CD4-positive, alpha-beta memory T cell (primary cell): ENCODE results near the gene TAS2R41. TPM values are rescaled to one million over a fixed set of nuclear protein-coding genes. Genes with fewer than 3 reads are reported as not detected.

Source experiments
- CTCF ChIA-PET: fragments of 350-600 bp; sonication (Branson Sonifier 250); formaldehyde crosslinking; loops from one replicate; lab custom pipeline; 2021; ENCODE audit warnings: inconsistent platforms; ENCODE audit not compliant: partially characterized antibody; lab: Charles Lee
- POLR2A ChIA-PET: fragments of 350-600 bp; sonication (Branson Sonifier 250); formaldehyde crosslinking; loops from one replicate; lab custom pipeline; 2021; ENCODE audit not compliant: partially characterized antibody; lab: Charles Lee
- DNase-seq, 5 donors: peaks; one replicate each; pipeline versions ENCODE4 v3.0.0 to v3.0.0-alpha.2; 2020 to 2022; ENCODE audit warnings: mixed read lengths in 1 of 5
- H3K27ac ChIP-seq: one replicate; pipeline ENCODE4 v1.7.0; 2013; ENCODE audit warnings: low read depth, low read length
- H3K27me3 ChIP-seq: 2 replicates; pipeline ENCODE4 v1.7.0; 2013; ENCODE audit warnings: mild to moderate bottlenecking, low read length, moderate library complexity; ENCODE audit not compliant: insufficient read depth
- H3K36me3 ChIP-seq: 2 replicates; pipeline ENCODE4 v1.7.0; 2013; ENCODE audit warnings: mild to moderate bottlenecking, low read length, moderate library complexity; ENCODE audit not compliant: insufficient read depth
- H3K4me1 ChIP-seq: 2 replicates; pipeline ENCODE4 v1.7.0; 2013; ENCODE audit warnings: mild to moderate bottlenecking, low read length, moderate library complexity; ENCODE audit not compliant: insufficient read depth
- H3K4me3 ChIP-seq, 2 donors: one replicate each; pipeline ENCODE4 v1.7.0; 2013; ENCODE audit warnings: low read length in 2 of 2, mild to moderate bottlenecking in 1 of 2
- H3K9me3 ChIP-seq, 2 donors: one replicate each; pipeline ENCODE4 v1.7.0; 2013; ENCODE audit warnings: low read length in 2 of 2, control low read depth in 1 of 2; ENCODE audit not compliant: control insufficient read depth in 1 of 2
- H3K27ac Mint-ChIP-seq, 7 donors: one replicate each; pipeline ENCODE4 v1.8.0; 2020 to 2021; ENCODE audit warnings: mixed read lengths in 7 of 7, mild to moderate bottlenecking in 6 of 7, inconsistent platforms in 3 of 7, moderate library complexity in 3 of 7
- H3K27me3 Mint-ChIP-seq, 2 donors: one replicate each; pipeline ENCODE4 v1.8.0; 2020 to 2021; ENCODE audit warnings: mixed read lengths in 2 of 2
- H3K36me3 Mint-ChIP-seq, 2 donors: one replicate each; pipeline ENCODE4 v1.8.0; 2020 to 2021; ENCODE audit warnings: mixed read lengths in 2 of 2, inconsistent platforms in 1 of 2, mild to moderate bottlenecking in 1 of 2
- H3K4me1 Mint-ChIP-seq, 4 donors: one replicate each; pipeline ENCODE4 v1.8.0; 2020 to 2021; ENCODE audit warnings: mixed read lengths in 4 of 4, mild to moderate bottlenecking in 1 of 4
- H3K4me3 Mint-ChIP-seq, 8 donors: one replicate each; pipeline ENCODE4 v1.8.0; 2020 to 2021; ENCODE audit warnings: mixed read lengths in 8 of 8, mild to moderate bottlenecking in 7 of 8, moderate library complexity in 6 of 8, inconsistent platforms in 3 of 8
- H3K9me3 Mint-ChIP-seq, 8 donors: one replicate each; pipeline ENCODE4 v1.8.0; 2020 to 2021; ENCODE audit warnings: mixed read lengths in 8 of 8, mild to moderate bottlenecking in 5 of 8, inconsistent platforms in 3 of 8, moderate library complexity in 1 of 8
- intact Hi-C: fragments of 100-400 bp; cut with micrococcal nuclease; formaldehyde crosslinking; loops from one replicate; pipeline ENCODE4 v1.15.1; 2023
- polyA plus RNA-seq, 2 donors: library from polyadenylated mRNA; unstranded; fragments of 300-500 nt; fragmentation: Illumina TruSeq; gene quantifications; one replicate each; pipeline ENCODE4 v1.2.3, GENCODE V29; 2021
- total RNA-seq, 2 experiments: library from RNA; stranded (reverse); gene quantifications; one replicate each; pipeline ENCODE4 v1.2.3, GENCODE V29; 2021

The TAS2R41 gene, protein sequence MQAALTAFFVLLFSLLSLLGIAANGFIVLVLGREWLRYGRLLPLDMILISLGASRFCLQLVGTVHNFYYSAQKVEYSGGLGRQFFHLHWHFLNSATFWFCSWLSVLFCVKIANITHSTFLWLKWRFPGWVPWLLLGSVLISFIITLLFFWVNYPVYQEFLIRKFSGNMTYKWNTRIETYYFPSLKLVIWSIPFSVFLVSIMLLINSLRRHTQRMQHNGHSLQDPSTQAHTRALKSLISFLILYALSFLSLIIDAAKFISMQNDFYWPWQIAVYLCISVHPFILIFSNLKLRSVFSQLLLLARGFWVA
- total RNA-seq (under 1 TPM; 0.61 to 0.73 TPM), polyA plus RNA-seq (not detected)

DNA sequence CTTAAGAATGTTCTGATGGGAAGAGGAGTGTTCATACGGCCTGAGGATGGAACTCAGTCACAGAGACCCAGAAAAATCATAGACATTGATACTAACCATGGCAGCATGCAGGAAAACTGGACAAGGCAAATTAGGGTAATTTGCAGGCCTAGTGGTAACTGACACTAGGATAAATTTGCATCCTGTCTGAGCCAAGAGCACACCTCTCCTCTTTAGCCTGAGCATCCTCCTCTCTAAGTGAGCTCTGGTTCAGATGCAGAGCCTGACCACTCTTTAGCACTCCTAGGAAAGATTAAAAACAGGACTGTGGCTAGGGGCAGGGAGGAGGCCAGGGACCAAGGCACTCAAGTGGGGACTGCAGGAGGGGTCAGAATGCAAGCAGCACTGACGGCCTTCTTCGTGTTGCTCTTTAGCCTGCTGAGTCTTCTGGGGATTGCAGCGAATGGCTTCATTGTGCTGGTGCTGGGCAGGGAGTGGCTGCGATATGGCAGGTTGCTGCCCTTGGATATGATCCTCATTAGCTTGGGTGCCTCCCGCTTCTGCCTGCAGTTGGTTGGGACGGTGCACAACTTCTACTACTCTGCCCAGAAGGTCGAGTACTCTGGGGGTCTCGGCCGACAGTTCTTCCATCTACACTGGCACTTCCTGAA is at the start of gene TAS2R41:
Gene TAS2R41, plus strand, starts transcription at position 373 of the 650 bp plus-strand sequence. Its CDS starts 0 bp downstream, at position 373.
- H3K36me3 Mint-ChIP-seq, result peaks cover 0 to under 1% of the 10 kb centered on the region in 2 donors
- H3K4me1 Mint-ChIP-seq, result peaks cover 10 to 30% (median 17%) of the 10 kb centered on the region in 4 donors
- ChIA-PET CTCF (interaction anchor here (1.3 kb wide), 1 partner anchor 10 kb away, joined by 3 read pairs; no protein-coding TSS in a partner anchor), POLR2A (no interaction called here)
- peak within 1 kb of the TSS in 1 of 7 donors; percentile 51 for H3K27ac Mint-ChIP-seq
- Histone ChIP-seq H3K36me3 (no peaks in the 10 kb centered on the region), H3K4me1 (no peaks in the 10 kb centered on the region), H3K4me3 (no peak within 1 kb of the TSS), H3K9me3 (no peaks in the 10 kb centered on the region), H3K27me3 (no peaks in the 10 kb centered on the region), H3K27ac (no peak within 1 kb of the TSS)
- peaks cover 0 to 1% of the 10 kb centered on the region in 2 donors for H3K27me3 Mint-ChIP-seq
- no peak within 1 kb of the TSS for H3K4me3 Mint-ChIP-seq
- DNase-seq, result no peak
- peaks cover 0 to 6% (median 0%) of the 10 kb centered on the region in 8 donors for H3K9me3 Mint-ChIP-seq
- intact Hi-C loops, result no loop called here

DNA sequence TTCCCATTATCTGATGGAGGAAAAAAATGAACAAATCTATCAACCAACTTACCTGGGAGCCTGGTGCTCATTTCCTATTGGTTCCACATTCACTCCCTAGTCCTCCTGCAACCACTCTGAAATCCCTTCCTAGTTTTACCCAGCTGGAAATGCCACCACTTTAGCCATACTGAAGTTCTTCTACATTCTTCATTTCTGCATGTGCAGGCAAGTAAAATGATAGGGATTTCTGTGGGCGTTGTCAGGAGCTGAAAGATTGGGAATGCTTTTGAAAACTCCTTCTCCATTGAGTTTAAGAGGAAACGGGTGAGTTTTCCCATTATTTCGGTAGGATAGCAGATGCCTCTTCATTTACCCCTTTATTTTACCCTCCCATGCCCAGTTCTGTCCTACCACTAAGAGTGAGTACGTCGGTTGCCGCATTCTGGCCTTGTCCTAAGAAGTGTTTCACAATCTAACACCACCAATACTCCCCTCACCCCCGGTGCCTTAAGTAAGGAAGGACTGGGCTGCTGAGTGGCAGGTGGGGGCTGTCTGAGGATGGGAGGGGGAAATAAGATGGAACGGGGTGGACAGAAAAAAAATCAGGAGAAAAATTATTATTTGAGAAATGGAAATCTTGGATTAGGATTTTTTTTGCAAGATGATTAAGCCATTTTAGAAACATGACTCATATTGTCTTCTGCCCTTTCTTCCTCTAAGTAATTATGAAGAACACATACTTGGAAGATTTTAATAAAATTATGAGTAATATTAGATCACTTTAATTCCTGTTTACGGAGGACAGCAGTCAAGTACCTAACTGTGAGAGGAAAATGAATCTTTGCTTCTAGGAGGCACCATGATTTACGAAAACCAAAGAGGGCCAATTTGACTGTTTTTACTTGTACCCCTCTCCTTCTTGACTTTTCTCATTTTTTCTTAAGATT is 47.6 kb upstream of the TAS2R41 start:
- H3K36me3 ChIP-seq, result no peaks in the 10 kb centered on the region
- no peaks in the 10 kb centered on the region for H3K27me3 ChIP-seq
- H3K36me3 Mint-ChIP-seq, result peaks cover 1 to 16% of the 10 kb centered on the region in 2 donors
- H3K27me3 Mint-ChIP-seq, result peaks cover 0 to 1% of the 10 kb centered on the region in 2 donors
- H3K27ac Mint-ChIP-seq, result no peak overlapping the region
- CTCF ChIA-PET, result no interaction called here
- no peak for DNase-seq
- no peak overlapping the region for H3K4me3 Mint-ChIP-seq
- intact Hi-C loops, result no loop called here
- POLR2A ChIA-PET, result no interaction called here
- H3K9me3 Mint-ChIP-seq, result peaks cover 0 to 3% (median 0%) of the 10 kb centered on the region in 8 donors
- H3K9me3 ChIP-seq, result no peaks in the 10 kb centered on the region
- peaks cover 4 to 12% (median 8%) of the 10 kb centered on the region in 4 donors for H3K4me1 Mint-ChIP-seq
- H3K4me3 ChIP-seq, result no peak overlapping the region
- H3K4me1 ChIP-seq, result no peaks in the 10 kb centered on the region
- no peak overlapping the region for H3K27ac ChIP-seq

DNA sequence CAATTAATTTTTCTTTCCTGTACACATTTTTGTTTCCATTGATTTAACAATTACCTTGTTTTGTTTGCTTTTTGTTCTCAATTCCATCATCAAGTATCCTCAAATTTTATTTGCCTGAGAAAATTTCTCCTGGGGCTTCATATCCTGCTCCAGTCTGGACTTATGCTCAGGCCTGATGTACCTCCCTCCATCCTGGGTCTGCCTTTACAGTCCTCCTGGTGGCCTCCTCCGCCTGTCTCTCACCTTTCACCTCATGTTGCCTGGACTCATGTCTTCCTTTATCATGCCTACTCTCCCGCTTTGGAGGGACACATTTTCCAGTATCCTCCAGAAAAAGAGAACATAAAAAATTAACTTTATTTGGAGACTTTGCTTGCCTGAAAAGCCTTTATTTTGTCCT is 46.6 kb upstream of the TAS2R41 start:
- POLR2A ChIA-PET, result no interaction called here
- peaks cover 1 to 20% of the 10 kb centered on the region in 2 donors for H3K36me3 Mint-ChIP-seq

DNA sequence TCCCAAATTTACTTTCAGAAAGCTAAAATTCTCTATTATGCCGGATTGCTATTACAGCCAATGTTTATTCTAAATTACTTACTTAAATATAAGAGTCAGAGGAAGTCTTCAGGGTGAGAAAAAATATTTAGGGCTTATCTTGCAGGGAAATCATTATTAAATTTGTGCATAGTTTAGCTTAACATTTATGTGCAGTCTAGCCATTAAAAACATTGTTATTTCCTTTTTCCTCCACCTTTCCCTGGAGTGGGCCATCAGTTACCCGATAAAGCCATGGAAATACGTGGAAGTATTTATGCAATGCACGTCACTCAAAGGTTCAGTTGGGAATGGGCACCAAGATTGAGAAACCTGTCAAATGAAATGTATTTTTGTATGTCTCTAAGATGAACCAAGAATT is 43.9 kb upstream of the TAS2R41 start:
- Histone ChIP-seq H3K36me3 (no peaks in the 10 kb centered on the region), H3K4me3 (no peak overlapping the region), H3K9me3 (no peaks in the 10 kb centered on the region), H3K27ac (no peak overlapping the region), H3K27me3 (no peaks in the 10 kb centered on the region), H3K4me1 (peaks cover 9% of the 10 kb centered on the region)
- peaks cover 0 to 3% (median 0%) of the 10 kb centered on the region in 8 donors for H3K9me3 Mint-ChIP-seq
- H3K4me3 Mint-ChIP-seq, result no peak overlapping the region
- CTCF ChIA-PET, result no interaction called here
- H3K36me3 Mint-ChIP-seq, result peaks cover 4 to 17% of the 10 kb centered on the region in 2 donors
- H3K4me1 Mint-ChIP-seq, result peaks cover 12 to 20% (median 13%) of the 10 kb centered on the region in 4 donors
- POLR2A ChIA-PET, result no interaction called here
- intact Hi-C loops, result no loop called here
- H3K27me3 Mint-ChIP-seq, result peaks cover 0 to 1% of the 10 kb centered on the region in 2 donors
- peak in 1 of 5 donors; percentile 35 for DNase-seq
- H3K27ac Mint-ChIP-seq, result no peak overlapping the region

More for the DNA sequence above, 46.6 kb upstream of the TAS2R41 start:
- no peak overlapping the region for H3K4me3 ChIP-seq
- Mint-ChIP-seq H3K9me3 (peaks cover 0 to 3% (median 0%) of the 10 kb centered on the region in 8 donors), H3K4me1 (peaks cover 4 to 12% (median 8%) of the 10 kb centered on the region in 4 donors), H3K27ac (no peak overlapping the region), H3K27me3 (peaks cover 0 to 1% of the 10 kb centered on the region in 2 donors), H3K4me3 (no peak overlapping the region)
- intact Hi-C loops, result no loop called here
- CTCF ChIA-PET, result no interaction called here
- no peak for DNase-seq
- H3K27ac ChIP-seq, result no peak overlapping the region
- no peaks in the 10 kb centered on the region for H3K27me3 ChIP-seq
- no peaks in the 10 kb centered on the region for H3K9me3 ChIP-seq
- no peaks in the 10 kb centered on the region for H3K36me3 ChIP-seq
- H3K4me1 ChIP-seq, result no peaks in the 10 kb centered on the region

DNA sequence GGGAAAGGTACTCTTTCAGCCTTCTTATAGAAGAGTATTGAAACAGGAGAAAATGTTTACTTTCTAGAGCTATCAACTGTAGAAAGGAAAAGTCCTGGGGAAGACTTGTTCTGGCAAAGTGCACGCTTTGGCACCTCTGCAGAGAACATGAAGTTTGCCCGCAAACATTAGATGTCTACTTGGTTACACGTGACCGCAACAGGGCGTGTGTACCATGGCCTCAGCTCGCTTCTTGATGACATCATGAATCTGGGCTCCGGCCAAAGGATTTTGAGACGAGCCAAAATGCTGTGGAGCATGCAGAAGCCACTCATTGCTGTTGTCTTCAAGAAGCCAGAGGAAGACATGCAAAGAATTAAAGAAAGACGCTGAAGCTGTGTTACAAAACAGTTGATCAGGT is 43.0 kb upstream of the TAS2R41 start:
- peaks cover 4 to 19% of the 10 kb centered on the region in 2 donors for H3K36me3 Mint-ChIP-seq
- Histone ChIP-seq H3K27me3 (no peaks in the 10 kb centered on the region), H3K27ac (no peak overlapping the region), H3K9me3 (no peaks in the 10 kb centered on the region), H3K36me3 (no peaks in the 10 kb centered on the region), H3K4me1 (peaks cover 9% of the 10 kb centered on the region), H3K4me3 (no peak overlapping the region)
- intact Hi-C loops, result no loop called here
- ChIA-PET POLR2A (no interaction called here), CTCF (no interaction called here)
- H3K9me3 Mint-ChIP-seq, result peaks cover 0 to 3% (median 0%) of the 10 kb centered on the region in 8 donors
- no peak overlapping the region for H3K27ac Mint-ChIP-seq
- DNase-seq, result no peak
- H3K27me3 Mint-ChIP-seq, result peaks cover 0 to 1% of the 10 kb centered on the region in 2 donors
- H3K4me3 Mint-ChIP-seq, result no peak overlapping the region
- H3K4me1 Mint-ChIP-seq, result peaks cover 12 to 20% (median 12%) of the 10 kb centered on the region in 4 donors

DNA sequence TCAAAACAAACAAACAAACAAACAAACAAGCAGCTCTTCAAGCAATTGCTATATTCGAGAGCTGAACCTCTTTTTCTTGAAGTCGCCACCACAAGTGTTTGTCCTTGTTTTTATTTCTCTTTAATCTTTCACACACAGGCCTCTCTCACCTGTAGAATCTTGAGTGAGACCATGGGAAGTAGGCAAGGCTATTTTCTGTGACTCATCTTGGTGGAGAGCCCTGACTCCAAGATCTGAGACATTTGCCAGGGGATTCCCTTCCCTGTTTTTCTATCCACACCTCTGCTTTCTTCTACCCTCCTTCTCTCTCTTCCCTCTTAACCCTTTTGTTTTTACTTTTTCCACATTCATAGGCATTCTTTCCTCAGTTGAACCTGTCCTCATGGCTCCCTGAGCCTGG is 42.4 kb upstream of the TAS2R41 start:
- H3K4me3 Mint-ChIP-seq, result no peak overlapping the region
- H3K36me3 ChIP-seq, result no peaks in the 10 kb centered on the region
- ChIA-PET POLR2A (no interaction called here), CTCF (no interaction called here)
- H3K27ac Mint-ChIP-seq, result no peak overlapping the region
- no peak for DNase-seq
- peaks cover 4 to 20% of the 10 kb centered on the region in 2 donors for H3K36me3 Mint-ChIP-seq
- H3K27me3 Mint-ChIP-seq, result no peaks in the 10 kb centered on the region
- peaks cover 10 to 20% (median 12%) of the 10 kb centered on the region in 4 donors for H3K4me1 Mint-ChIP-seq
- H3K4me3 ChIP-seq, result no peak overlapping the region
- peaks cover 9% of the 10 kb centered on the region for H3K4me1 ChIP-seq
- no peaks in the 10 kb centered on the region for H3K27me3 ChIP-seq
- intact Hi-C loops, result no loop called here
- H3K27ac ChIP-seq, result no peak overlapping the region
- H3K9me3 Mint-ChIP-seq, result peaks cover 0 to 3% (median 0%) of the 10 kb centered on the region in 8 donors
- no peaks in the 10 kb centered on the region for H3K9me3 ChIP-seq
